Heart left ventricle (tissue), 13 donors: Measurements from ENCODE around the gene CHD1.

Experiments
- CTCF ChIP-seq, 12 donors: fragments of 200-600 bp; sonication (generic) in 4 of 12; IDR thresholded peaks; one replicate each; pipeline versions ENCODE4 v1.5.0 to v1.8.0; 2018 to 2022; ENCODE audit warnings: antibody characterized with exemption in 12 of 12, mild to moderate bottlenecking in 5 of 12
- POLR2A ChIP-seq, 2 donors: fragments of 450-650 bp; IDR thresholded peaks; one replicate each; pipeline ENCODE4 v1.6.1; 2017; ENCODE audit warnings: antibody characterized with exemption in 2 of 2, mild to moderate bottlenecking in 2 of 2, moderate library complexity in 2 of 2
- donor health status: ischemic (EF 13 %, LVEDD 7.1; RV severe dilation, severe dysfunction).
- donor health status: DM: no; HTN: yes; CAD: no.
- donor health status: DM: no; HTN: no; CAD: no.
- donor health status: ischemic (EF 25% LVEDD 6.9; RV normal size, moderate dysfunction).
- donor health status: ischemic (EF 25% LVEDD 5.7; RV mildly dilated, moderate dysfunction).
- donor health status: ischemic (EF 35%, LVEDD 5.7; RV mildly dilated, moderate dysfunction).
- donor health status: nonischemic (EF 11% LVEDD 7.7; RV severe dilation, severe dysfunction).
- donor health status: DM: yes; HTN: yes; CAD: no.
- donor health status: PGD.
- donor health status: ischemic (EF 29% LVEDD 5.4; RV normal size, mild dysfunction).
- donor health status: nonischemic (EF 23%, LVEDD 6.1; RV moderate dilation, normal function).

GRCh38 chr5:98840946-98841345 is 87.9 kb downstream of the CHD1 start:
- TF ChIP-seq POLR2A (IDR thresholded peaks at IDR 0.05) (no peak), CTCF (IDR thresholded peaks at IDR 0.05) (no peak)
